COLO668 (cell line): ENCODE measurements around the gene PYGB.
A peak's percentile ranks its signal among the peaks of the same experiment; 100 is the strongest.

ENCODE experiments used
- DNase-seq: peaks from one replicate; lab custom pipeline; 2025; ENCODE audit not compliant: unreplicated experiment; lab: John Stamatoyannopoulos, UW

The PYGB gene

DNA sequence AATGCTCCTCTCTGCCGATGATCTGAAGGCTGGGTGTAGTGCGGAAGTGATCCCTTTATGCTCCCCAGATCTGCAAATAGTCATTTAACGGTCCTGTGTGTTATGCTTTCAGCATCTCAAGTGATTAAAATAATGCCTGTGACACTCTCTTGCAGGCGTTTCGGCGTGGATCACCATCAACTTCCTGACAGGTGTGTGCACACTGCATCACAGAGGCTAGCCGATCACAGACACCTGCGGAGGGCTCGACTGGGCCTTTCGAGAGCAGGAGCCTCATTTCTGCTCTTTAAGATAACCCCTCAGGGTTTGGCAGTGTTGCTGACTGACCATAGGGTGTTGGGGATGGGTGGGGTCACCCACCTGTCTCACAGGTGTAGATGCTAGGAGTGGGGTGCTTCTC lies 32.4 kb upstream of the PYGB start:
- DNase-seq, result no peak

DNA sequence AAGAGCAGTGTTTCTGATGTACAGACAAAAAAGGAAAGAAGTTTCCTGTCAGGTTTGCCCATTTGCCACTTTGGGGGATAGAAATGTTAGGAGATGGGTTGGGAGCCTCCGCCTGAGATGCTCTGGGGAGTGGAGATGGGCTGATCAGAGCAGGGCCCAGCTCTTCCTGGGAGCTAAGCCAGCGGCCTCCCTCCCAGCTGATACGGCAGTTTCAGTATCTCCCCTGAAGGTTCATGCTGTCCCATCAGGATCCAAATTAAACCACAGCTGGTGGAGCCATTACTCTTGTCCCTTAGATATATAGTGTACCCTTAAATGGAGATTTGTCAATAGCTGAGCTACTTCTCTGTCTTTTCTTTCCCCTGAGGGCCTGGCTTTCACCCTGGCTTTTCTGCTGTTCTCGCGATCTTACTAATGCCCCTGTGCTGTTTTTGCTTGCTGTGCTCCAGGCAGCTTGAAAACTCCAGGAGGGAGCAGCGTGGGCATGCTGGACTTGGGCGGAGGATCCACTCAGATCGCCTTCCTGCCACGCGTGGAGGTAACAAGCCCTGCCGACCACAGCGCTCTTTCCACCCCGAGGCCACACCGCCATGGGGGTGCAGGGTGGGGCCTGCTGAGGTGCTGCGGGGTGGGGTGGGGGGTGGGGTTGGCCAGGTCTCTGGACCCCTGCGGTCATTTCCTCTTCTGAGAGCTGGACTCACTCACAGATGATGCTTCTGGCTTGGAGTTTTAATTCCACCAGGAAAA lies 31.5 kb upstream of the PYGB start:
- DNase-seq, result no peak

DNA sequence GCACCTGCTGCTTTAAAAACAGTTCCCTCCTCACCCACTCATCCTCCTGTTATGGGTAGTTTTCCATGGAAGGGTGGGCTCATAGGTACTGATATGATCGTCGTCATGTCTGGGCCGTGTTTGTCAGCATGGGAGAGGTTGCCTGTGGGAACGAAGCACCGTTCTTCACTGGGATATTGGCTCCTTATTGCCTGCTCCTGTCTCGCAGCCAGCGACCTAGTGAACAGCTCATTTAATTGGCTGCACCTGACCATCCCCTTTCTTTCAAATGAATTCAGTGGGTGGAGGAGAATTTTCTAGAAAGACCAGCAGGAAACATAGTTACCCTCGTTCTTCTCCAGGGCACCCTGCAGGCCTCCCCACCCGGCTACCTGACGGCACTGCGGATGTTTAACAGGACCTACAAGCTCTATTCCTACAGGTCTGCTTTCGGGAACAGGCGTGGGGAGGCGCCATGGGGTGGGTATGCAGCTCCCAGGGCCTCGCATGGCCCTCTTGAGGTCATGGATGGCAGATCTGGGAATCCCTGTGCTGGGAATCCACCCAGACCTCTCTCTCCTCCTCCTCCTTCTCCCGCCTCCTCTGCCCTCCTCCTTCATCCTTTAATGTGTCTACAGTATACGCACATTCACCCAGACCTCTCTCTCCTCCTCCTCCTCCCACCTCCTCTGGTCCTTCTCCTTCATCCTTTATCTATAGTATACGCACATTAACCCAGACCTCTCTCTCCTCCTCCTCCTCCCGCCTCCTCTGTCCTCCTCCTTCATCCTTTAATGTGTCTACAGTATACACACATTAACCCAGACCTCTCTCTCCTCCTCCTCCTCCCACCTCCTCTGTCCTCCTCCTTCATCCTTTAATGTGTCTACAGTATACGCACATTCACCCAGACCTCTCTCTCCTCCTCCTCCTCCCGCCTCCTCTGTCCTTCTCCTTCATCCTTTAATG lies 30.4 kb upstream of the PYGB start:
- no peak for DNase-seq

DNA sequence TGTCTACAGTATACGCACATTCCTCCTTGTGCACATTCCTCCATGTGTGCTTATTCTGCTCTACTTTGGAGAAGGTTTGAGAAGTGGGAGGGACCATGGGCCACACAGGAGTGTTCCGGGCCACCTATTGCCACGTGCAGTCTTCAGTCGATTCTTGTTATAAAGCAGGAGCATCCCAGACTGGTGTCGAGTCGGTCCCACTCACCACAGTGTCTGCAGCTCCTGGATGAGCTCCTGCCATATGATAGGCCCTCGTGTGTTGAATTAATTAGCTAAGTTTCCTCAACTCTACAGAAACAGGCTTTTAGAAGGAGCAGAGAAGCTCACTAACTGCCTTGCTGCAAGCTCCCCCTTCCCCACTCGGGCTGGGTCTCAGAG lies 29.8 kb upstream of the PYGB start:
- no peak for DNase-seq

DNA sequence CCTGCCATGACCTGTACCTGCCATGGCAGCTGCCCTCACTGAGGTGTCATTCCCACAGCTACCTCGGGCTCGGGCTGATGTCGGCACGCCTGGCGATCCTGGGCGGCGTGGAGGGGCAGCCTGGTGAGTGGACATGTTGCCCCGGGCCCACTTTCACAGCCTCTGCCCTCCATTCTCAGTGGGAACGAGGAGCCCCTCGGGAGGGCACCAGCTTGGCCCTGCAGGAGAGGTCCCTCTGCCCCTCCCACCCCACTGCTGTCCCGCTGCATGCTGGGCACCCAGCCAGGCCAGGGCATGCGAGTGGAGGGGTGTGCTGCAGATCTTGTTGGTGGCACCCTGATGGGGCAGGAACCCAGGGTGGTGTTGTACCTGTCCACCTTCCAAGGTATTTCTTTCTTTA lies 29.4 kb upstream of the PYGB start:
- no peak for DNase-seq

DNA sequence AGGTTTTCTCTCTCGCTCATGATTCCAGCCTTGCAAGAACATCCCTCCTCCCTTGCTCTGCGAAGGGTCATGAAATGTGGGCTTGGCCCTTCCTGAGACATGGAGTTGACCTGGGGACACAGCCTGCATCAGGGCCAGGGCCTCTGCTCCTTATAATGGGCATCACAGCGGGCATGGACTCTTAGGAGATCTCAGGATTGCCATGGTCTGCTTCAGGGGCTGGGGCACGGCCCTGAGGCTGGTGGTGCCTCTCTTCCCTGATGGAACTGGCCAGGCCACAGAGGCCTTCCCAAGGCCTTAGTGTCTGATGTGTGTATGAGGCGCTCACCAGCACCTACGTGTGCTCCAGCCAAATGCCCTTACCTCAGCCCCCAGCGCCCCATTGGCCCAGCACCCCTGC lies 28.5 kb upstream of the PYGB start:
- DNase-seq, result no peak

DNA sequence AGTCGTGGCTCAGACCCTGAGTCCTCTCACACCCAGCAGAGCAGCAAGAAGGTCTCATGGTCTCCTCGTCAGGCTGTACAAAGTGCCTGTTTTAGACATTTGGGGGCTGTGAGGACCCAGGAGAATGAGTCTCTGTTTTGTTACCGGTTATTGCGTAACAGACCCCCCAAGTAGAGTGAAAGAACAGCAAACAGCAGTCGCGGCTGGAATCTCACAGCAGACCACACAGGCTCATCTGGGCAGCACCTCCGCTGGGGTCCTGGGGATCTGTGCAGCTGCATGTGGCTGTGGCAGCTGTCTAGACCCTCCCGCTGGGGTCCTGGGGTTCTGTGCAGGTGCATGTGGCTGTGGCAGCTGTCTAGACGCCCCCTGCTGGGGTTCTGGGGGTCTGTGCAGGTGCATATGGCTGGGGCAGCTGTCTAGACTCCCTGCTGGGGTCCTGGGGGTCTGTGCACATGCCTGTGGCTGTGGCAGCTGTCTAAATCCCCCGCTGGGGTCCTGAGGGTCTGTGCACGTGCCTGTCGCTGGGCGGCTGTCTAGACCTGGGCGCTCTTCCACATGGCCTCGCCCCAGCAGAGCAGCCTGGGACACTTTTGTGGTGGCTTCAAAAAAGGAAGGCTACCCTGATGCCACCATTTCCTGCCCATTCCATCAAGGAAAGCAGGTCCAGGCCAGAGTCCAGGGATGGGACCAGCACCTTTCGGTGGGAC lies 27.7 kb upstream of the PYGB start:
- DNase-seq, result no peak

DNA sequence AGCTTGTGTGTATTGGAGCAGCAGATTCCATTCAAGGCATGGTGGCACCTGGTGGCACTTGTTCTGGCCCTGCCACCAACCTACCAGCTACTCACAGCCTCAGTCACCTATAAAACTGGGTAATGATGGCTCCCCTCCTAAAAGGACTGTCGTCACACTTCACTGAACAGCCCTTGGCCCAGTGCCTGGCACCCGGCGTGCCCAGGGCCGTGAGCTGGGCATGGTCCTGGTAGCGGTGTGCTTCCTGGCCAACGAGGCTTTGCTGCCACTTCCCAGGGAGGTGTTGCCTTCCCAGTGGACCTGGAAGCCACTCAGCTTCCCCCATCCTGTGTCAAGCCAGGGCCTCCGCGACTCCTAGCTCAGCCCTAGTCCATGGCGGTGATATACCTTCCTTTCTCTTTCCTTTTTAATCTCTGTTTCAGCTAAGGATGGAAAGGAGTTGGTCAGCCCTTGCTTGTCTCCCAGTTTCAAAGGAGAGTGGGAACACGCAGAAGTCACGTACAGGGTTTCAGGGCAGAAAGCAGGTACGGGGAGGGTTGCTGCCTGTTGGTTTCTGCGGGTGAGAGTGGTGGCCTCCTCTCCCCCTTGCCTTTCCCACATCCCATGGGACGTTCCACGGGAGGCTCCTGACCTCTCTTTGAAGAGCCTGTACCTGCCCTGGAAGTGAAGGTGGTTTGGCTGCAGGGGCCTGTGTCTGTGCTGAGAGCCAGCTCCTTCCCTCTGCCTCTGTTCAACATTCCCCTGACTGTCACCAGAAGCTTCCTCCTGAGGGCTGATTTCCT lies 26.9 kb upstream of the PYGB start:
- DNase-seq, result peak; percentile 25

DNA sequence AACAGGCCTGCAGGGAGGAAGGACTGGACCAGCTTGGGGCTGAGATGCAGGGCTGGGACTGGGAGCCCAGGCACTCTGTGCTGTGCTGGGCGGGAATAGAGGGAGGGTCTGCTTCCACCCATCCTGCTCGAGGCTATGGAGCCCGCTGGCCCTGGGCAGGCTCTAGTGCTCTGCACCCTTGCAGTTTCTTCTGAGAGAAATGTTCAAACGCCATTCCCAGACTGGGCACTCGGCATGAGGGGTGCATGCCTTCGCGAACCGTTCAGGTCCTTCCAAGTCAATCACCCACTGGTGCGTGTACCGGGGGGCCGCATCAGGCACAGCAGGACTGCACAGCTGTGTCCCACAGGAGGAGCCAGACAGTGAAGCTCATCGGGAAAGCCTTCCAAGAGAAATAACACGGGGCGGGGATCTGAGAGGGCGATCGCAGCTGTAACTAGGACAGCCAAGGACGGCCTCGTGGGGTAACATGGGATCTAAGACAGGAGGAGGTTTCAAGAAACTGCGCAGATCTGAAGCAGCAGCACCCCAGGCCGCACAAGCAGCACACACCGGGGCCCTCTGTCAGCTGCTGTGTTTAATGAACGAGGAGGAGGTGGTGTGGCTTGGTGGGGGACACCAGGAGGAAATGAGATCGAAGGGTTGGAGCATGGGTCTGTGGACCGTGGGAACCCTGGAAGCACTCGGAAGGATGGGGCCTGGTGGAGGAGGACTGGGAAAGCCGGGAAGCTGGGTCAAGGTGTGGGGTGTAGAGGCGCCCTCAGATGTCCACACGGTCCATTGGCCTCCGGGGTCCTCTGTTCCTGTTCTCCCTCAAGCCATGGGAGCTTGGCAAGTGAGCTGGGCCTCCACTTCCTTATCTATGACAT lies 26.1 kb upstream of the PYGB start:
- no peak for DNase-seq

DNA sequence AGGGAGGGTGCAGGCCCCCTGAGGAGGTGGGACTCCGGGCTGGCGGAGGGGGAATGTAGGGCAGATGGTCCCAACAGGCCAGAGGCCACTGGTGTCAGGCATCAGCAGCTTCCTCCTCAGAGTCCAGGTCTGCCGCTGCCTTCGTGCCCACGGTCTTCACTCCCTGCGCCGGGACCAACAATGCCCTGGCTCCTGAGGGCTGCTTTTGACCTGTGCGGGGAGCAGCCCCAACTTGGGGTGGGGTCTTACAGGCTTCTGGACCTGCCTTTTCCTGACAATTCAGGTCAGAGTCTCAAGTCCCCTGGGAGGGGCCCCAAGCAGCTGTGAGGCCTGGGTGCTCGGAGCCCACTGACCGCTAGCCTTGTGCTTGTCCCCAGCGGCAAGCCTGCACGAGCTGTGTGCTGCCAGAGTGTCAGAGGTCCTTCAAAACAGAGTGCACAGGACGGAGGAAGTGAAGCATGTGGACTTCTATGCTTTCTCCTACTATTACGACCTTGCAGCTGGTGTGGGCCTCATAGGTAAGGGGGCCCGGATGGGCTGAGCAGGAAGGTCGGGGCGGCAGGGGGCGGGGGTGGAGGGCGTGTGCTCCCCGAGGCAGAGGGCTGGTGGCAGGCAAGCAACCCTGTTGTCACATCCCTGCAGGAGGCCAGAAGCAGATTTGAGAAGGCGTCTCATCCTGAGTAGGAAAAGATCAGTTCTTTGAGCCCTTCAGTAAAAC lies 25.3 kb upstream of the PYGB start:
- no peak for DNase-seq

DNA sequence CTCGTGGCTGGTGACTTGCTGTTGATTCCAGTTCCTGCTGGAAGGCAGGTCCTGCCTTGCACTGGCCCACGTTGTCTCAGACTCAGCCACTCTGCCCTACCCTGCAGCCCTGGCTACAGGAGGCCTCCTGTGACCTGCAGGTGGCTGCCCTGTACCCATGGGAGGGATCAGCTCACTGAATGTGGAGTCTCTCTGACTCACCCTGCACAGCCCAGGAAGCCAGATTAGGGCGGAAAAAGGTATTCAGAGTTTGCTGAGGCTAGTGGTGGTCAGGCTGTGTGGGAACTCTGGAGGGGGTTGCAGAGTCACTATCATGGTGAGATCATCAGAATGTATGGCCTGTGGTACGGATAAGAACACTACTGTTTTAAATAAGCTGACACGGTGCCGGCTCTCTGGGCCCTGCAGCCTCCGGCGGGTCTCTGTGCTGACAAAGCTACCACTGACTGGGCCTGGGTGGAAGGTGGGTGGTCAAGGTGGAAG lies 24.7 kb upstream of the PYGB start:
- DNase-seq, result no peak

DNA sequence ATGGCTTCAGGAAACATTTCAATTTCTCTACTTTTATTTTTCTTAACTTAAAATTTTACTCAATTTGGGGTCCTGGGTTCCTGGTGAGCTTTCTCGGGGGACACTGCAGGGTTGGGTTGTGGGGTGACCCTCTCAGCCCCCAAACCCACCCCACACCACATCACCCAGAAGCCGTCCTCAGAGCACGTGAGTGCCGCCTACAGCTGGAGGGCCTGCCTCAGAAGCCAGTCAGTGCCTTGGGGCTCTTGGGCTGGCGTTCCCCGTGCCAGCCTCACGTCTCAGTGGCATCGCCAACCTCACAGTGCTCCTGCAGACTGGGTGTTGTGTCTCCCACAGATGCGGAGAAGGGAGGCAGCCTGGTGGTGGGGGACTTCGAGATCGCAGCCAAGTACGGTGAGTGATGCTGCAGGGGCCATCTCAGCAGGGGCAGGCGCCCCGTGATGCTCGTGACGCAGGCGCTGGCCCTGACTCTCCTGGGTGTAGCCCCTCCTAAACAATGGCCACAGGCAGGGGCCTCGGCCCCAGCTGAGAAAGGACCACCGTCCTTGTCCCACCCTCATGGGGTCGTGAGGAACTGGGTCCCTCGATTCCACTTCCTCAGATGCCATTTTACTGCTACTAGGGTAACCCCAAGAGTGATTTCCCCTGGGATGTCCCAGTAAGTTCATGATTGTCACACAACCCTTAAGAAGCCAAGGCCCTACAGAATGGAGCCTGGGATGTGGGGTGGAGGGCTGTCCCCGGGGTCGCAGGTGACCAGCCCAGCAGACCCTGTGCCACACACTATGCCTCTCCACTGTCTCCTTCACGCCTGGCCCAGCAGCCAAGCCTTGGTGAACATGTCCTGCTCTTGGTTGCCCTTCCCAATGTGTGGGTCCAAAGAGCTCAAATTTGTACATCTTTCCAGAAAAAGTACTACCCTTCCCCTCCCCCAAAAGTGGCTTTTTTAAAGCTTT lies 23.8 kb upstream of the PYGB start:
- DNase-seq, result no peak

DNA sequence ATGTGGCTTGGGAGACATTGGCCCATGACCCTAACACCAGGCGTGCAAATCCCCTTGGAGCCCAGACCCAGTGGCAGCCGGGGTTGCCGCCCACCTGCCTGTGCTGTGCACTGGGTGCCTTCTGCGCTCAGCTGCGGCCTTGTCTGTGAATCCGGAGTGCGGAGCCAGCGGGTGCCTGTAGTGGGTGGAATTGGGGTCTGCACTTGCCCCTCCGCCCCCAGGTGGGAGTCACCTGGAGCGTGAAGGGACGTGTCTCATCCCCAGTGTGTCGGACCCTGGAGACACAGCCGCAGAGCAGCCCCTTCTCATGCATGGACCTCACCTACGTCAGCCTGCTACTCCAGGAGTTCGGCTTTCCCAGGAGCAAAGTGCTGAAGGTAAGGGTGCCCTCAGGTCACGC lies 22.9 kb upstream of the PYGB start:
- DNase-seq, result no peak

DNA sequence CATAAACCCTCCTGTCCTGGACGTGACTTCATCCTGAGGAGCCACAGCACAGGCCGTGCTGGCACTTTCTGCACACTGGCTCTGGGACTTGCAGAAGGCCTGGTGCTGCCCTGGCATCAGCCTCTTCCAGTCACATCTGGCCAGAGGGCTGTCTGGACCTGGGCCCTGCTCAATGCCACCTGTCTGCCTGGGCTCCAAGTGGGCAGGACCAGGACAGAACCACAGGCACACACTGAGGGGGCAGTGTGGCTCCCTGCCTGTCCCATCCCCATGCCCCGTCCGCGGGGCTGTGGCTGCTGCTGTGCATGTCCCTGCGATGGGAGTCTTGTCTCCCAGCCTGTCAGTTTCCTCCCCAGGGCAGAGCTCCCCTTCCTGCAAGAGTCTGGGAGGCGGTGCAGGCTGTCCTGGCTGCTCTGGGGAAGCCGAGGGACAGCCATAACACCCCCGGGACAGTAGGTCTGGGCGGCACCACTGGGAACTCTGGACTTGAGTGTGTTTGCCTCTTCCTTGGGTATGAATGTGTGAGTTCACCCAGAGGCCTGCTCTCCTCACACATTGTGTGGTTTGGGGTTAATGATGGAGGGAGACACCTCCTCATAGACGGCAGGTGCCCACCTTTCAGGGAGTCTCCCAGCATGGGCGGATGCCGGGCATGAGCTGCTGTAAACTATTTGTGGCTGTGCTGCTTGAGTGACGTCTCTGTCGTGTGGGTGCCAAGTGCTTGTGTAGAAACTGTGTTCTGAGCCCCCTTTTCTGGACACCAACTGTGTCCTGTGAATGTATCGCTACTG lies 22.0 kb upstream of the PYGB start:
- DNase-seq, result no peak

DNA sequence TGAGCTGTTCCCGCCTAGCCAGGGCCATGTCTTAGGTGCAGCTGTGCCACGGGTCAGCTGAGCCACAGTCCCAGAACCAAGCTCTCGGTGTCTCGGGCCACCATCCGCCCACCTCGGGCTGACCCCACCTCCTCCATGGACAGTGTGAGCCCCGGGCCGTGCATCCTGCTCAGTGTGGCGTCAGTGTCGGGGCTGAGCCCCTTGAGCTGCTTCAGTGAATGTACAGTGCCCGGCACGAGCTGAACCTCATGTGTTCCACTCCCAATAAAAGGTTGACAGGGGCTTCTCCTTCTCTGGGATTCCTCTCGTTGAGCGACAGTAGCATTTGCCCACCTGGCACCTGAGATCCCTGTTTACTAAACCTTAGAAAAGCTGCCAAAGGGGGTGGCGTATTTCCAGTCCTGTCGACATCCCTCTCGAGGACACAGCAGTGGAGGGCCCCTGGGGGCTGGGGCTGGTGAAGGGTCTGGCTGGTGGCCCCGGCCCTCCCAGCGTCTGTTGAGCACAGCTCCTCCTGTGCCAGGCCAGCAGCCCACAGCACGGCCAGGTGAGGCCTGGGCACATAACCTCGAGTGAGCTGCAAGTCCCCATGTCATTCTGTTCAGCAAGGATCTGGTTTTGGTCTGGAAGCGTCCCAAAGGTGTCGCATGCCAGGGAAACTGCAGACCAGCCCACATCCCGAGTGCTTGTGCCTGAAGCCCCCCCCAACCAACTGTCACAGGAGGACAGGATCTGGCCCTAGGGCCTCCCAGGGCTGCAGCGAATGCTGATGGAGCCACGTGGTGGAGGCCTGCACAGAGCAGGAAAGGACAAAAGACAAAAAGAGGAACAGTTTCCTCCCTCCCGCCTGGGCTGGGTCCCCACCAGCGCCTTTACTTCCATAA lies 21.2 kb upstream of the PYGB start:
- no peak for DNase-seq

DNA sequence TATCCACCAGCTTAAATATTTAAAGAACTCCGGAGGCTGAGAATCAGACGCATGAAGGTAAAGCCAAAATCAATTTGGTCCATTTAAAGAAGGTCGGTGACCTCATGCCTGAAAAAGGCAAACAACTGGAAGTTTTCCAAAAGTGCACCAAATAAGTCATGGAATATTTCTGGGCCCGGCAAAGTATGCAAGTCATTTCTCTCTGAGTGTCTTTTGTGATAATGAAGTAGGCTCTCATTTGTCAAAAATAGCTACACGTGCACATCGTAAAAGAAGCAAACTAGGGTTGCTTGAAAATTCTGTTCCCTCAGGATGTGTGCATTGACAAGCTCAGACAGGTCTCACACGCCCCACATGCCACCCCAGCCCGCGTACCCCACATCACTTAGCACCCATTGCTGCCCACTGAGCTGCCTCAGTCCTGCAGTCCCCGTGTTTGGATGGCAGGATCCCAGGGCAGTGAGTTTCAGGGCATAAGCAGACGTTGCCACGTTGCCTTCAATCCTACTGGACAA lies 20.5 kb upstream of the PYGB start:
- no peak for DNase-seq
